NCI-H1105 (cell line): ENCODE measurements around the gene RAB3IL1.

ENCODE experiments used
- DNase-seq: peaks from one replicate; lab custom pipeline; 2025; lab: John Stamatoyannopoulos, UW

Gene RAB3IL1

GRCh38 chr11:61919705-61920631, 2.6 kb upstream of the RAB3IL1 start:
- no peak for DNase-seq

- no peak for DNase-seq
Observed at GRCh38 chr11:61918938-61919704, 1.8 kb upstream of the RAB3IL1 start.

GRCh38 chr11:61918251-61918937, 1.0 kb upstream of the RAB3IL1 start:
- DNase-seq = no peak

- no peak for DNase-seq
Observed at GRCh38 chr11:61916737-61917333, 531 bp downstream of the RAB3IL1 start.

GRCh38 chr11:61914471-61915171, 2.7 kb downstream of the RAB3IL1 start:
- DNase-seq = no peak

- DNase-seq = no peak
Observed at GRCh38 chr11:61913699-61914395, 3.5 kb downstream of the RAB3IL1 start.

- no peak for DNase-seq
Observed at GRCh38 chr11:61912991-61913698, 4.2 kb downstream of the RAB3IL1 start.

GRCh38 chr11:61912530-61912898, 4.9 kb downstream of the RAB3IL1 start:
- DNase-seq = no peak

- no peak for DNase-seq
Observed at GRCh38 chr11:61911701-61912529, 5.5 kb downstream of the RAB3IL1 start.

- DNase-seq = no peak
Observed at GRCh38 chr11:61911128-61911700, 6.2 kb downstream of the RAB3IL1 start.

GRCh38 chr11:61910187-61911127, 6.9 kb downstream of the RAB3IL1 start:
- no peak for DNase-seq

GRCh38 chr11:61908730-61909316, 8.5 kb downstream of the RAB3IL1 start:
- no peak for DNase-seq

GRCh38 chr11:61907871-61908729, 9.3 kb downstream of the RAB3IL1 start:
- no peak for DNase-seq

- no peak for DNase-seq
Observed at GRCh38 chr11:61907282-61907681, 10.1 kb downstream of the RAB3IL1 start.

- DNase-seq = no peak
Observed at GRCh38 chr11:61906522-61906909, 10.8 kb downstream of the RAB3IL1 start.

GRCh38 chr11:61905801-61906521, 11.4 kb downstream of the RAB3IL1 start:
- no peak for DNase-seq
